Thoracic aorta (tissue), 2 donors: ENCODE measurements around the gene MTMR2. TPM values are rescaled to one million over a fixed set of nuclear protein-coding genes. Genes with fewer than 3 reads are reported as not detected.
"Not testable (repeated sequence)": the region's sequence is repeated elsewhere in the genome, so short reads cannot be mapped to it uniquely, and the experiment has no call there.

Source experiments
- ATAC-seq: fragments of 150-250 bp; one replicate; pipeline ENCODE4 v1.8.0; 2017; ENCODE audit warnings: low read depth; ENCODE audit not compliant: insufficient number of reproducible peaks, low FRiP score
- DNase-seq: peaks from one replicate; pipeline ENCODE4 v3.0.0-alpha.2; 2020; ENCODE audit warnings: low spot score
- H3K27ac ChIP-seq, 2 donors: fragments of 200-600 bp; sonication (generic); 1 replicate in 1 of 2; 2 replicates in 1 of 2; pipeline ENCODE4 v1.5.1; 2016; ENCODE audit warnings: mild to moderate bottlenecking in 2 of 2, moderate library complexity in 2 of 2
- H3K27me3 ChIP-seq: fragments of 200-600 bp; sonication (generic); replicated peaks from 2 replicates; pipeline ENCODE4 v1.6.0; 2016; ENCODE audit warnings: mild to moderate bottlenecking; ENCODE audit not compliant: insufficient read depth
- H3K36me3 ChIP-seq: fragments of 200-600 bp; sonication (generic); one replicate; pipeline ENCODE4 v1.5.1; 2016
- H3K4me1 ChIP-seq, 2 donors: fragments of 200-600 bp; sonication (generic); 1 replicate in 1 of 2; 2 replicates in 1 of 2; pipeline versions ENCODE4 v1.5.1 to v1.6.0; 2016; ENCODE audit warnings: low read depth in 2 of 2, mild to moderate bottlenecking in 1 of 2; ENCODE audit not compliant: control insufficient read depth in 1 of 2
- H3K4me3 ChIP-seq: fragments of 200-600 bp; sonication (generic); 2 replicates; pipeline ENCODE4 v1.5.1; 2016; ENCODE audit warnings: mild to moderate bottlenecking
- H3K9me3 ChIP-seq: fragments of 200-600 bp; sonication (generic); 2 replicates; pipeline ENCODE4 v1.5.1; 2016
- total RNA-seq, 2 donors: library from RNA; depleted of rRNA; stranded (reverse); fragments of >200 nt; gene quantifications; one replicate each; pipeline versions ENCODE4 v1.1.0 to v1.2.3, GENCODE V29; 2016
- TF ChIP-seq, protein P1 (sequence below): fragments of 200-600 bp; sonication (generic); IDR thresholded peaks from one replicate; pipeline ENCODE4 v1.5.1; 2019; ENCODE audit warnings: antibody characterized with exemption

The MTMR2 gene
- total RNA-seq, 2 donors from 2014 or later = 38.2 to 38.9 TPM

DNA sequence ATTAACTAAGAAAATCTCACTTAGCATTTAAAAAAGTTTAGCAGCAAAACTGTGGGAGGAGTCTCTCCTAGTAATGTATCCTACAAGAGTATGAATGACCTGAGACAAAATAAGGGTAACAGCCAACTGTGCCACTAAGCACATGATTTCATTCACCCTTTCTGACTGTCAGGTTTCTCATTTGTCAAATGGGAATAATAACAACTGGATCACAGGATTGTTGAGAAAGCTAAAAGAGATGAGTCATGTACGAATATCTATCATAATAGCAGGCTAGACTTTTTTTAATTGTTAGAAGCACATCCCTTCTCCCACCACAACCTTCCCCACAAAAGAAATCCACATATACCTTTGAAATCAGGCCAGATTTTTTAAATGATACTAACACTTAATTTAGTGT is 39.5 kb downstream of the MTMR2 start:
- H3K4me1 ChIP-seq = peaks cover 6 to 11% of the 10 kb centered on the region in 2 donors
- ATAC-seq (no peak), DNase-seq (no peak)
- TF ChIP-seq, protein P1, sequence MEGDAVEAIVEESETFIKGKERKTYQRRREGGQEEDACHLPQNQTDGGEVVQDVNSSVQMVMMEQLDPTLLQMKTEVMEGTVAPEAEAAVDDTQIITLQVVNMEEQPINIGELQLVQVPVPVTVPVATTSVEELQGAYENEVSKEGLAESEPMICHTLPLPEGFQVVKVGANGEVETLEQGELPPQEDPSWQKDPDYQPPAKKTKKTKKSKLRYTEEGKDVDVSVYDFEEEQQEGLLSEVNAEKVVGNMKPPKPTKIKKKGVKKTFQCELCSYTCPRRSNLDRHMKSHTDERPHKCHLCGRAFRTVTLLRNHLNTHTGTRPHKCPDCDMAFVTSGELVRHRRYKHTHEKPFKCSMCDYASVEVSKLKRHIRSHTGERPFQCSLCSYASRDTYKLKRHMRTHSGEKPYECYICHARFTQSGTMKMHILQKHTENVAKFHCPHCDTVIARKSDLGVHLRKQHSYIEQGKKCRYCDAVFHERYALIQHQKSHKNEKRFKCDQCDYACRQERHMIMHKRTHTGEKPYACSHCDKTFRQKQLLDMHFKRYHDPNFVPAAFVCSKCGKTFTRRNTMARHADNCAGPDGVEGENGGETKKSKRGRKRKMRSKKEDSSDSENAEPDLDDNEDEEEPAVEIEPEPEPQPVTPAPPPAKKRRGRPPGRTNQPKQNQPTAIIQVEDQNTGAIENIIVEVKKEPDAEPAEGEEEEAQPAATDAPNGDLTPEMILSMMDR = no peak
- H3K27me3 ChIP-seq = no peaks in the 10 kb centered on the region
- no peak overlapping the region for H3K4me3 ChIP-seq
- no peaks in the 10 kb centered on the region for H3K36me3 ChIP-seq
- H3K27ac ChIP-seq = no peak overlapping the region
- no peaks in the 10 kb centered on the region for H3K9me3 ChIP-seq

DNA sequence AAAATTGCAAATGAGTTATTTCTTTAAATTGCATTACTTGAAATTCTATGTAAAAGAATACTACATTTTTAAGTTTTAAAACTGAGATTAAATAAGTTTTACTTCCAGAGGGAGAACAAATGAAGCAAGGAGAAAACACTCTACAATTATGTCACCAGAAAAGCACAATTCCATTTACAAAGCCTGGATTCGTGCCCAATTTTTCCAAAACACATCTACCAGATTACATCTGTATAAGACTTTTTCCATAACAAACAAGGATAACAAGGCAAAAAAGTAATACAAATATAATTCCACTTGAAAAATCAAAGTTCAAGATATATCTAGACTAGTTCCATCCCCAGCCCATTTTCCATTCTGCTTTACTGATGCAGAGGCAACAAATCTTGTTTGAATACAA is 40.5 kb downstream of the MTMR2 start:
- peaks cover 6 to 8% of the 10 kb centered on the region in 2 donors for H3K4me1 ChIP-seq
- no peak overlapping the region for H3K27ac ChIP-seq
- no peaks in the 10 kb centered on the region for H3K36me3 ChIP-seq
- no peaks in the 10 kb centered on the region for H3K27me3 ChIP-seq
- H3K9me3 ChIP-seq = no peaks in the 10 kb centered on the region
- DNase-seq (no peak), ATAC-seq (no peak)
- TF ChIP-seq, protein P1 = no peak
- H3K4me3 ChIP-seq = no peak overlapping the region

DNA sequence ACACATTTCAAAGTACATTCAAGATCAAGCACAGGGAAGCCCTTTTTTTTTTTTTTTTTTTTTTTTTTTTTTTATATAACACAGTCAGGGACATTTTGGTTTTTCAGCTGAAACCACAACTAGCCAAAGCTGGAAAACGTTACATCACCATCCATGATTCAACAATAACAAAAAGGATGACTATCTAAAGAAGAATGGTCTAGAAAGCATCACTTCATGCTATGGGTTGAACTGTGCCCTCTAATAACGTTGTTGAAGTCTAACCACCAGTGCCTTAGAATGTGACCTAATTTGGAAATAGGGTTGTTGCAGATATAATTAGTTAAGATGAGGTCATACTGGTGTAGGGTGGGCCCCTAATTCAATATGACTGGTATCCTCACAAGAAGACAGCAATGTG is 46.6 kb downstream of the MTMR2 start:
- Histone ChIP-seq H3K4me3 (no peak overlapping the region), H3K9me3 (no peaks in the 10 kb centered on the region), H3K36me3 (no peaks in the 10 kb centered on the region), H3K4me1 (no peaks in the 10 kb centered on the region), H3K27me3 (no peaks in the 10 kb centered on the region), H3K27ac (peak overlapping the region in 1 of 2 donors; percentile 43)
- DNase-seq (no peak), ATAC-seq (peak; percentile 93)
- TF ChIP-seq, protein P1 = no peak

- not testable (repeated sequence) for H3K9me3 ChIP-seq, H3K27me3 ChIP-seq, DNase-seq, H3K27ac ChIP-seq, H3K4me1 ChIP-seq, H3K36me3 ChIP-seq, ATAC-seq, H3K4me3 ChIP-seq
These were observed 53.0 kb downstream of the MTMR2 start for GRCh38 chr11:95870877-95871276.

GRCh38 chr11:95867105-95867504 is 56.8 kb downstream of the MTMR2 start:
- DNase-seq = no peak

More at GRCh38 chr11:95867105-95867504, 56.8 kb downstream of the MTMR2 start:
- Histone ChIP-seq H3K4me1 (no peaks in the 10 kb centered on the region), H3K27me3 (no peaks in the 10 kb centered on the region), H3K9me3 (no peaks in the 10 kb centered on the region), H3K27ac (no peak overlapping the region), H3K4me3 (no peak overlapping the region), H3K36me3 (no peaks in the 10 kb centered on the region)
- no peak for ATAC-seq
- TF ChIP-seq, protein P1 = no peak
